Lower leg skin (tissue), 4 donors: ENCODE results near the gene SLC25A14. TPM values are rescaled to one million over a fixed set of nuclear protein-coding genes. Genes with fewer than 3 reads are reported as not detected.

ENCODE experiments used
- DNase-seq, 2 donors: peaks; one replicate each; pipeline ENCODE4 v3.0.0-alpha.2; 2019; ENCODE audit warnings: low spot score in 2 of 2
- H3K4me3 ChIP-seq: fragments of 200-600 bp; sonication (generic); 2 replicates; pipeline ENCODE4 v1.5.1; 2017; ENCODE audit warnings: mild to moderate bottlenecking, low read depth; ENCODE audit not compliant: poor library complexity, severe bottlenecking
- CTCF ChIP-seq, 3 donors: fragments of 450-650 bp; IDR thresholded peaks; one replicate each; pipeline ENCODE4 v1.5.1; 2016; ENCODE audit warnings: antibody characterized with exemption in 3 of 3, mild to moderate bottlenecking in 3 of 3, moderate library complexity in 2 of 3
- POLR2A ChIP-seq, 2 donors: fragments of 450-650 bp; IDR thresholded peaks; one replicate each; pipeline ENCODE4 v1.6.1; 2016 to 2017; ENCODE audit warnings: antibody characterized with exemption in 2 of 2, mild to moderate bottlenecking in 1 of 2, moderate library complexity in 1 of 2
- WGBS, 2 donors: methylation state at CpG; one replicate each; pipeline ENCODE4 v1.1.5; 2018; 5-methylcytosine and 5-hydroxymethylcytosine counted together
- intact Hi-C: fragments of 100-400 bp; cut with DNase I; formaldehyde crosslinking; loops from one replicate; pipeline ENCODE4 v1.15.0; 2023; ENCODE audit warnings: low total_unique reads
- total RNA-seq, 4 donors: library from RNA; depleted of rRNA; stranded (reverse); fragments of >200 nt; gene quantifications; one replicate each; pipeline ENCODE4 v1.1.0, GENCODE V29; 2016

The SLC25A14 gene
- 10 to 100 TPM in 1 of 4 donors, 1 to 10 TPM in 3; 4.0 to 14.9 (median 8.9) TPM for total RNA-seq

GRCh38 chrX:130339408-130340222, at the start of gene SLC25A14:
Gene SLC25A14, plus strand, starts transcription at chrX:130339919. Its CDS starts 360 bp downstream, at chrX:130340279.
- TF ChIP-seq CTCF (IDR thresholded peaks at IDR 0.05), result no peak
- no peak for TF ChIP-seq POLR2A (IDR thresholded peaks at IDR 0.05)
- peak within 1 kb of the TSS; percentile 45 for H3K4me3 ChIP-seq
- intact Hi-C loops, result no loop called here
- WGBS, 2 donors, result 0 to 48% methylated on average over 35 to 55 of the region's 55 CpGs
- DNase-seq, result peak; percentile 32 to 91

- intact Hi-C loops, result no loop called here
- no peak overlapping the region for H3K4me3 ChIP-seq
- WGBS, 2 donors, result 45 to 69% methylated on average over 5 of the region's 5 CpGs
- no peak for TF ChIP-seq CTCF (IDR thresholded peaks at IDR 0.05)
- no peak for TF ChIP-seq POLR2A (IDR thresholded peaks at IDR 0.05)
- no peak for DNase-seq
Observed at GRCh38 chrX:130295519-130296296, 44.0 kb upstream of the SLC25A14 start.

- intact Hi-C loops, result no loop called here
- no peak for TF ChIP-seq POLR2A (IDR thresholded peaks at IDR 0.05)
- TF ChIP-seq CTCF (IDR thresholded peaks at IDR 0.05), result no peak
- 71 to 92% methylated on average over 3 of the region's 3 CpGs for WGBS, 2 donors
- DNase-seq, result no peak
- no peak overlapping the region for H3K4me3 ChIP-seq
Observed at GRCh38 chrX:130296297-130296678, 43.4 kb upstream of the SLC25A14 start.

GRCh38 chrX:130296743-130297142, 43.0 kb upstream of the SLC25A14 start:
- DNase-seq, result no peak
- TF ChIP-seq CTCF (IDR thresholded peaks at IDR 0.05), result no peak
- no peak for TF ChIP-seq POLR2A (IDR thresholded peaks at IDR 0.05)
- H3K4me3 ChIP-seq, result no peak overlapping the region
- 14 to 29% methylated on average over 2 of the region's 2 CpGs for WGBS, 2 donors
- intact Hi-C loops, result no loop called here

GRCh38 chrX:130299279-130300009, 40.3 kb upstream of the SLC25A14 start:
- 73% methylated on average over 19 of the region's 19 CpGs; no CpG with 5 or more reads in 1 of the 2 donors for WGBS, 2 donors
- intact Hi-C loops, result no loop called here
- no peak overlapping the region for H3K4me3 ChIP-seq
- DNase-seq, result no peak
- no peak for TF ChIP-seq POLR2A (IDR thresholded peaks at IDR 0.05)
- no peak for TF ChIP-seq CTCF (IDR thresholded peaks at IDR 0.05)
